ENCODE results near the gene LRRC42.
A peak's percentile ranks its signal among the peaks of the same experiment; 100 is the strongest.

LRRC42 gene

DNA sequence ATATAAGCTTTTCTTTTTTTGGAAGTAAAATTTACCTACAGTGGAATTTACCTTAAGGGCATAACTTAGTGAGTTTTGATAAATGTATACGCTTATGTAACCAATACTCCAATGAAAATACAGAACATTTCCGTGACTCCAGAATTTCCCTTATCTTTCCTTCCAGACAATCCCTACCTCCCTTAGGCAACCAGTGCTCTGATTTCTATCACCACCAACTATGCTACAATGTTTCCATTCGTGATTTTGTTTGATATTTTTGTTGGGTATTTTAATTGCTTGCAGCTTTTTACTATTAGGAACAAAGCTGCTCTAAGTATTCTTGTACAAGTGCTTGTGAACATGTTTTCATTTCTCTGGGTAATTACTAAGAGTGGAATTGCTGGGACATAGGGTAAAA, 15.2 kb upstream of the LRRC42 start:
- H3K4me1 Mint-ChIP-seq (ENCODE audit: low read depth): no peaks in the 10 kb centered on the region
- H3K4me3 Mint-ChIP-seq: no peak overlapping the region
- H3K36me3 Mint-ChIP-seq: peaks cover 14% of the 10 kb centered on the region
- no peaks in the 10 kb centered on the region for H3K27me3 Mint-ChIP-seq
- no peak overlapping the region for H3K27ac Mint-ChIP-seq
- no peaks in the 10 kb centered on the region for H3K9me3 Mint-ChIP-seq (ENCODE audit: low read depth)

GRCh38 chr1:53931523-53931922, 14.6 kb upstream of the LRRC42 start:
- Mint-ChIP-seq H3K27ac (no peak overlapping the region), H3K27me3 (no peaks in the 10 kb centered on the region), H3K4me1 (ENCODE audit: low read depth) (no peaks in the 10 kb centered on the region), H3K9me3 (ENCODE audit: low read depth) (no peaks in the 10 kb centered on the region), H3K4me3 (no peak overlapping the region), H3K36me3 (peaks cover 14% of the 10 kb centered on the region)

DNA sequence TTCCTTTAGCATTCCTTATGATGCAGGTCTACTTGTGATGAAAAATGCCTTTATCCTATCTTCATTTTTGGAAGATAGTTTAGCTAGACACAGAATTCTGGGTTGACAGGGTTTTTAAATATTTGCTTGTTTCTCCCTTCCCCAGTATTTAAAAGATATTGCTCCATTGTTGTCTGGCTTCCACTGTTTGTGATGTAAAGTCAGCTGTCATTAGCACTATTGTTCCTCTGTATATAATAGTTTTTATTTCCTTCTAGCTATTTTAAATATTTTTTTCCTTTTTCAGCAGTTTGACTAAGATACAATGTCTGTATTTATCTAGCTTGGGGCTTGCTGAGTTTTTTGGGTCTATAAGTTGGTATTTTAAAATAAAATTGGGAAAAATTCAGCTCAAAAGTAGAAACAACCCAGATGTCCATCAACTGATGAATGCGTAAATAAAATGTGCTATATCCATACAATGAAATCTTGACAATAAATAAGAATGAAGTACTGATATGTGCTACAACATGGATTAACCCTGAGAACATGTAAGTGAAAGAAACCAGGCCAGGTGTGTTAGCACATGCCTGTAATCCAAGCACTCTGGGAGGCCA, 11.9 kb upstream of the LRRC42 start:
- Mint-ChIP-seq H3K4me1 (ENCODE audit: low read depth) (peaks cover 9% of the 10 kb centered on the region), H3K9me3 (ENCODE audit: low read depth) (no peaks in the 10 kb centered on the region), H3K36me3 (peaks cover 18% of the 10 kb centered on the region)

GRCh38 chr1:53936430-53936829, 9.7 kb upstream of the LRRC42 start:
- Mint-ChIP-seq H3K9me3 (ENCODE audit: low read depth) (no peaks in the 10 kb centered on the region), H3K36me3 (peaks cover 17% of the 10 kb centered on the region), H3K4me1 (ENCODE audit: low read depth) (peaks cover 18% of the 10 kb centered on the region), H3K4me3 (no peak overlapping the region), H3K27me3 (no peaks in the 10 kb centered on the region), H3K27ac (no peak overlapping the region)

More for the DNA sequence above, 11.9 kb upstream of the LRRC42 start:
- Mint-ChIP-seq H3K27me3 (no peaks in the 10 kb centered on the region), H3K27ac (no peak overlapping the region), H3K4me3 (no peak overlapping the region)

GRCh38 chr1:53938136-53938830, 7.9 kb upstream of the LRRC42 start:
- Mint-ChIP-seq H3K4me1 (ENCODE audit: low read depth) (peaks cover 28% of the 10 kb centered on the region), H3K4me3 (no peak overlapping the region), H3K36me3 (peaks cover 14% of the 10 kb centered on the region), H3K27me3 (no peaks in the 10 kb centered on the region), H3K27ac (peak overlapping the region; percentile 5), H3K9me3 (ENCODE audit: low read depth) (no peaks in the 10 kb centered on the region)

GRCh38 chr1:53942127-53942957, 3.8 kb upstream of the LRRC42 start:
- Mint-ChIP-seq H3K27ac (peak overlapping the region; percentile 11), H3K27me3 (no peaks in the 10 kb centered on the region), H3K4me1 (ENCODE audit: low read depth) (peaks cover 50% of the 10 kb centered on the region), H3K4me3 (peak overlapping the region; percentile 48), H3K36me3 (peaks cover 6% of the 10 kb centered on the region), H3K9me3 (ENCODE audit: low read depth) (no peaks in the 10 kb centered on the region)

GRCh38 chr1:53943090-53943489, 3.1 kb upstream of the LRRC42 start:
- peak overlapping the region; percentile 95 for H3K4me3 Mint-ChIP-seq
- peaks cover 55% of the 10 kb centered on the region for H3K4me1 Mint-ChIP-seq (ENCODE audit: low read depth)
- peak overlapping the region; percentile 11 for H3K27ac Mint-ChIP-seq

DNA sequence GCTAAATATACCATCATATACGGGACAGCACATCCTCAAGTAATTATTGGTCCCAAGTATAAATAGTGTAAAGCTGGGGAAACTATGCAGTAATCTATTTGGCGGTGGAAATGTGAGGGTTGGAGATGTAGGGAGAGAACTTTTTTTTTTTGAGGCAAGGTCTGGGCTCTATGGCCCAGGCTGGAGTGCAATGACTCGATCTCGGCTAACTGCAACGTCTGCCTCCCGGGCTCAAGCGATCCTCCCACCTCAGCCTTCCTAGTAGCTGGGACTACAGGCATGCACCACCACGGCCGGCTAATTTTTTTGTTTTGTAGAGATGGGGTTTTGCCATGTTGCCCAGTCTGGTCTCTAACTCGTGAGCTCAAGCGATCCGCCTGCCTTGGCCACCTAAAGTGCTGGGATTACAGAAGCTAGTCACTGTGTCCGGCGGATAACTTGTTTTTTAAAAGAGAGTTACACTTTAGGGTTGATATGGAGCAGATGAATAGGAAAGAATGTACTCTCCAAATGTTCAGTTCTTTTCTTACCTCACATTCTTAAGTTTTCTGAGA, 2.6 kb upstream of the LRRC42 start:
- Mint-ChIP-seq H3K4me1 (ENCODE audit: low read depth) (peaks cover 53% of the 10 kb centered on the region), H3K27me3 (no peaks in the 10 kb centered on the region), H3K27ac (peak overlapping the region; percentile 1), H3K4me3 (peak overlapping the region; percentile 95), H3K9me3 (ENCODE audit: low read depth) (no peaks in the 10 kb centered on the region), H3K36me3 (peaks cover 2% of the 10 kb centered on the region)

More at GRCh38 chr1:53943090-53943489, 3.1 kb upstream of the LRRC42 start:
- H3K27me3 Mint-ChIP-seq: no peaks in the 10 kb centered on the region
- peaks cover 6% of the 10 kb centered on the region for H3K36me3 Mint-ChIP-seq
- H3K9me3 Mint-ChIP-seq (ENCODE audit: low read depth): no peaks in the 10 kb centered on the region

GRCh38 chr1:53944469-53945182, 1.5 kb upstream of the LRRC42 start:
- Mint-ChIP-seq H3K4me1 (ENCODE audit: low read depth) (peaks cover 51% of the 10 kb centered on the region), H3K36me3 (no peaks in the 10 kb centered on the region), H3K27me3 (no peaks in the 10 kb centered on the region), H3K4me3 (peak overlapping the region; percentile 95), H3K27ac (peak overlapping the region; percentile 93), H3K9me3 (ENCODE audit: low read depth) (no peaks in the 10 kb centered on the region)

DNA sequence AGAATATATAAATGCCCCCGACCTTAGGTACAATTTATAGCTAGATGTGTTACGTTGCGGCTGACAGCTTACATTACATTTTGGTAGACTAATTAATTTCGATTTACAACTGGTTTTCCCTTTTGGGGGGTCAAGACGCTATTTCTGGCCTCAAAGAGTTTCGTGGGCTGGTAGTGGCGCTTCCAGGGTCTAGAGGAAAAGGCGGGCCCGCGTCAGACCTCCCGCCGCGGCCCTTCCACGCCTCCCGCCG, 1.0 kb upstream of the LRRC42 start:
- Mint-ChIP-seq H3K4me1 (ENCODE audit: low read depth) (peaks cover 49% of the 10 kb centered on the region), H3K4me3 (peak overlapping the region; percentile 95), H3K9me3 (ENCODE audit: low read depth) (no peaks in the 10 kb centered on the region), H3K27me3 (no peaks in the 10 kb centered on the region), H3K27ac (peak overlapping the region; percentile 93), H3K36me3 (no peaks in the 10 kb centered on the region)

DNA sequence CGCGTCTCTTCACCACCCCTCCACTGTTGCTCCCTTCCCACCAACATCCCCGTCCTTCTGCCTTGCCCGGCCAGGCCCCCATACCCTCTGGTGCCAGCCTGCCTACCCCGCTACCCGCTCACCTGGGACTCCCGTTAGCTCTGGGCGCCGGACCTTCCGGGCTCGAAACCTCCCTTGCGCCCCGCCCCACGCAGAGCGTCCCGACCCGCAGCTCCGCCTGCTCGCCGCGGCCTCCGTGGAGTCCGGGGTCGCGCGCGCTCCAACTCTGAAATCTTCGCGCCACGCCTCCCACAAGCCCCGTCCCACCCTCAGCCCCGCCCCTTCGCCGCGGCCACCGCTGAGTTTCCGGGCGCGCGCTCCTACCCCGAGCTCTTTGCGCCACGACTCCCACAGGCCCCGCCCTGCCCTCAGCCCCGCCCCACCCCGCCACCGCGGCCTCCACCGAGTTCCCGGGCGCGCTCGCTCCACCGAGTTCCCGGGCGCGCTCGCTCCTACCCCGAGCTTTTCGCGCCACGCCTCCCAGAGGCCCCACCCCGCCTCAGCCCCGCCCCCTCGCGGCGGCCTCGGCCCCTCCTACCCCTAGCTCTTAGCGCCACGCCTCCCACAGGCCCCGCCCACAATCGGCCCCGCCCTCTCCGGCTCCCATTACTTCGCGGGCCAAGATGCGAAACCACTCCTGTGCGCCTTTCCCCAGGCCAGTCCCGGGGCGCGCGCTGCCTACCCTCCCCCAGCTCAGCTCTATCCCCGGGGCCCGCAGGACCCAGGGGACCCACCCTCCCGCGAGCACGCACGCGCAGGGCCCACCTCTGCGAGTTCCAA, 508 bp upstream of the LRRC42 start, which contains the start of gene IFT25:
IFT25 (minus strand) TSS at position 267 of the 819 bp plus-strand sequence. CDS start 5,617 bp downstream, outside the sequence.
- Mint-ChIP-seq H3K36me3 (no peaks in the 10 kb centered on the region), H3K27me3 (no peaks in the 10 kb centered on the region), H3K4me3 (peak within 1 kb of the TSS; percentile 95), H3K4me1 (ENCODE audit: low read depth) (peaks cover 48% of the 10 kb centered on the region), H3K27ac (peak within 1 kb of the TSS; percentile 93), H3K9me3 (ENCODE audit: low read depth) (no peaks in the 10 kb centered on the region)

DNA sequence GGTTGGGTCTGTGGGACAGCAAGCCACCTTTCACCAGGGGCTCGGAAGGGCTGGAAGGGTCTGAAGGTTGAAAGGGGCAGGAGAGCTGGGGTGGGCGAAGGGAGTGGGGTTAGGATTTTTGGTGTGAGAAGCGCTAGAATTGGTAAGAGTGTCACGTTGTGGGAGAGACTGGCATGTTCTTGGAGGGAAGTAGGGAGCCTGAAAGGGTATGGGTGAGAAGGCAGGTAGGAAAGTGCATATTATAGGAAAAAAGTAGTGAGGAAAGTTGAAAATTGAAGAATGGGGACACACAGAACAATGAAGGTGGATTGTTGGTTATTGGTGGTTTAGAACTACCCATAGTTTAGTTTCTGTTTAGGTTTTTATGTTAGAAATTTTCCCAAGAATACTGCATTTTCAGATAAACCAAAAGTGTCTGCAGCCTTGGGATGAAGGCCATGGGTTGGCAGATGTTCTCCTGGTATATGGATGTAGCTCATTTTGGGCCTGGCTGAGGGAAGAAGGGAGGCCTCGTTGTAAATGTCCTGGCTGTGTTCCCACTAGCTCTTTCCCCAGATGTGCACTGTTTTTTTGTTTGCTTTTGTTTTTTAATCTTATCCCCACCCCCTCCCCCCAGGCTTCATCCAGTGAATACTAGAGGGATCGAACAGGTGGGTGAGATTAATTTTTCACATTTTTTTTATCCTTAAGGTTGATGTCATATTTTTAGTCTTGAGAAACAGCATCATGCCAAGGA, 1.2 kb downstream of the LRRC42 start:
- H3K9me3 Mint-ChIP-seq (ENCODE audit: low read depth): no peaks in the 10 kb centered on the region
- no peaks in the 10 kb centered on the region for H3K36me3 Mint-ChIP-seq
- peak overlapping the region; percentile 30 for H3K27ac Mint-ChIP-seq
- peaks cover 48% of the 10 kb centered on the region for H3K4me1 Mint-ChIP-seq (ENCODE audit: low read depth)
- no peaks in the 10 kb centered on the region for H3K27me3 Mint-ChIP-seq
- H3K4me3 Mint-ChIP-seq: peak overlapping the region; percentile 86

DNA sequence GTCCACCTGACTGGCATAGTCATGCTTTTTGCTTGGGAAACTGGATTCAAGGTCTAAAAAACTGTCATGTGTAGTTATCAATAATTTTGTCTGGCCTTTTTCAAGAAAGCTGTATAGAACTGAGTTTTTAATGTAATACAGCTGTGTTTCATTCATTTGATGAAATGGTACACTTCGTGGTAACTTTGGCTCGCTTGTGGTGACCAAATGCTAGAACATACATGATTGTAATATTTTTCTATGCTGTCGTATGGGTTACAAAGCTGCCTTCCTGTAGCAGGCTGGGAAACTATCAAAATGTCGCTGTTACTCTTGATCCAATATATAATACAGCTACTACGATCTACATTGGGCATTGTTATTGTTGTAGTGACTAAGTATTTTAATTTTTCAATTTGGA, 2.1 kb downstream of the LRRC42 start:
- Mint-ChIP-seq H3K27me3 (no peaks in the 10 kb centered on the region), H3K27ac (peak overlapping the region; percentile 30), H3K4me1 (ENCODE audit: low read depth) (peaks cover 38% of the 10 kb centered on the region), H3K4me3 (peak overlapping the region; percentile 8), H3K36me3 (no peaks in the 10 kb centered on the region), H3K9me3 (ENCODE audit: low read depth) (no peaks in the 10 kb centered on the region)

All from activated naive CD8-positive, alpha-beta T cell (primary cell).